ENCODE results near the gene DLG2. TPM values are rescaled to one million over a fixed set of nuclear protein-coding genes. Genes with fewer than 3 reads are reported as not detected.

Gene DLG2
- total and polyA plus RNA-seq, 2 donors (not counting 3 experiments of a cell fraction or from before 2014, with no cell fraction given), result 0.15 to 1.1 TPM

GRCh38 chr11:84408946-84409411 lies 1218.2 kb downstream of the DLG2 start:
- DNase-seq (ENCODE audit: low read depth, low spot score) (no peak), FAIRE-seq (no peak)
- no peak overlapping the region for H3K9ac ChIP-seq (replicated peaks; ENCODE audit: extremely low read depth, insufficient read depth, low read length)
- H3K79me2 ChIP-seq (ENCODE audit: control insufficient read depth, insufficient read depth, low read length), result no peaks in the 10 kb centered on the region
- H3K9me1 ChIP-seq (replicated peaks; ENCODE audit: control insufficient read depth, extremely low read depth, insufficient read depth, low read length), result no peaks in the 10 kb centered on the region
- CTCF ChIA-PET, result no interaction called here
- no TSS peak for BruUV-seq (replicated peaks)
- no peak overlapping the region for H3K27ac ChIP-seq (ENCODE audit: insufficient read depth, low read depth, low read length)
- POLR2A ChIA-PET, result no interaction called here
- intact Hi-C loops (cut with micrococcal nuclease) (no loop called here), dilution Hi-C loops (cut with MboI; ENCODE audit: extremely low pct_ligation_motif_present, low sequenced_read_pairs) (no loop called here)
- no peaks in the 10 kb centered on the region for H3K9me3 ChIP-seq (replicated peaks; ENCODE audit: control insufficient read depth, insufficient read depth, low read length)
- TF ChIP-seq JUN (IDR thresholded peaks at IDR 0.05; ENCODE audit: borderline replicate concordance, insufficient read depth, insufficient read length, low read depth) (no peak), MYC (IDR thresholded peaks at IDR 0.05; ENCODE audit: low read depth, low read length) (no peak), POLR2AphosphoS5 (IDR thresholded peaks at IDR 0.05; ENCODE audit: insufficient read depth, low read depth, low read length) (no peak), GATA2 (IDR thresholded peaks at IDR 0.05; ENCODE audit: insufficient read depth, insufficient read length, low read depth, low read length) (no peak), EZH2 (IDR thresholded peaks at IDR 0.05; ENCODE audit: borderline replicate concordance, low read depth, low read length, severe bottlenecking) (no peak), POLR2A (IDR thresholded peaks at IDR 0.05; ENCODE audit: low read depth, low read length) (no peak), FOS (IDR thresholded peaks at IDR 0.05; ENCODE audit: borderline replicate concordance, insufficient read depth, low read length) (no peak)
- TF ChIP-seq, protein P1, sequence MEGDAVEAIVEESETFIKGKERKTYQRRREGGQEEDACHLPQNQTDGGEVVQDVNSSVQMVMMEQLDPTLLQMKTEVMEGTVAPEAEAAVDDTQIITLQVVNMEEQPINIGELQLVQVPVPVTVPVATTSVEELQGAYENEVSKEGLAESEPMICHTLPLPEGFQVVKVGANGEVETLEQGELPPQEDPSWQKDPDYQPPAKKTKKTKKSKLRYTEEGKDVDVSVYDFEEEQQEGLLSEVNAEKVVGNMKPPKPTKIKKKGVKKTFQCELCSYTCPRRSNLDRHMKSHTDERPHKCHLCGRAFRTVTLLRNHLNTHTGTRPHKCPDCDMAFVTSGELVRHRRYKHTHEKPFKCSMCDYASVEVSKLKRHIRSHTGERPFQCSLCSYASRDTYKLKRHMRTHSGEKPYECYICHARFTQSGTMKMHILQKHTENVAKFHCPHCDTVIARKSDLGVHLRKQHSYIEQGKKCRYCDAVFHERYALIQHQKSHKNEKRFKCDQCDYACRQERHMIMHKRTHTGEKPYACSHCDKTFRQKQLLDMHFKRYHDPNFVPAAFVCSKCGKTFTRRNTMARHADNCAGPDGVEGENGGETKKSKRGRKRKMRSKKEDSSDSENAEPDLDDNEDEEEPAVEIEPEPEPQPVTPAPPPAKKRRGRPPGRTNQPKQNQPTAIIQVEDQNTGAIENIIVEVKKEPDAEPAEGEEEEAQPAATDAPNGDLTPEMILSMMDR (IDR thresholded peaks at IDR 0.05; ENCODE audit: extremely low read depth in 1 of 2, insufficient read depth in 1 of 2, low read depth in 1 of 2, low read length in 2 of 2), result no peak
- TF ChIP-seq, protein P2, sequence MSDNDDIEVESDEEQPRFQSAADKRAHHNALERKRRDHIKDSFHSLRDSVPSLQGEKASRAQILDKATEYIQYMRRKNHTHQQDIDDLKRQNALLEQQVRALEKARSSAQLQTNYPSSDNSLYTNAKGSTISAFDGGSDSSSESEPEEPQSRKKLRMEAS (IDR thresholded peaks at IDR 0.05; ENCODE audit: insufficient read depth, insufficient read length), result no peak
- H2AFZ ChIP-seq (ENCODE audit: low read depth, low read length), result no peak overlapping the region
- no peak overlapping the region for H3K4me2 ChIP-seq (ENCODE audit: insufficient read depth, low read length)
- H3K4me3 ChIP-seq (replicated peaks in 1 of 3; ENCODE audit: insufficient read depth in 1 of 3, low read depth in 1 of 3, low read length in 3 of 3), result no peak overlapping the region
- H3K36me3 ChIP-seq (ENCODE audit: control insufficient read depth in 2 of 2, extremely low read depth in 1 of 2, insufficient read depth in 2 of 2, low read length in 2 of 2), result no peaks in the 10 kb centered on the region
- no peaks in the 10 kb centered on the region for H4K20me1 ChIP-seq (replicated peaks; ENCODE audit: control insufficient read depth, extremely low read depth, insufficient read depth, low read length)
- H3K4me1 ChIP-seq (ENCODE audit: control insufficient read depth, extremely low read depth, insufficient read depth, low read length), result no peaks in the 10 kb centered on the region
- no peaks in the 10 kb centered on the region for H3K27me3 ChIP-seq (ENCODE audit: control insufficient read depth in 2 of 2, insufficient read depth in 2 of 2, low read length in 2 of 2)
